OCI-LY7 (cell line): ENCODE results near the gene HAS3.

ENCODE experiments used
- CTCF ChIP-seq: fragments of 200-600 bp; sonication (generic); conservative IDR thresholded peaks from 2 replicates; pipeline ENCODE4 v1.5.1; 2014; ENCODE audit warnings: mild to moderate bottlenecking, antibody characterized with exemption, low read length, moderate library complexity, mixed read lengths
- EZH2phosphoT487 ChIP-seq: fragments of 200-600 bp; sonication (generic); IDR thresholded peaks from 2 replicates; pipeline ENCODE4 v1.6.1; 2018; ENCODE audit warnings: low read depth, borderline replicate concordance, mild to moderate bottlenecking, mixed run types, antibody characterized with exemption, low read length, moderate library complexity, mixed read lengths

GRCh38 chr16:69056421-69056820, 49.0 kb upstream of the HAS3 start:
- TF ChIP-seq CTCF (no peak), EZH2phosphoT487 (no peak)
